ENCODE measurements around the gene TACC2.

DNA sequence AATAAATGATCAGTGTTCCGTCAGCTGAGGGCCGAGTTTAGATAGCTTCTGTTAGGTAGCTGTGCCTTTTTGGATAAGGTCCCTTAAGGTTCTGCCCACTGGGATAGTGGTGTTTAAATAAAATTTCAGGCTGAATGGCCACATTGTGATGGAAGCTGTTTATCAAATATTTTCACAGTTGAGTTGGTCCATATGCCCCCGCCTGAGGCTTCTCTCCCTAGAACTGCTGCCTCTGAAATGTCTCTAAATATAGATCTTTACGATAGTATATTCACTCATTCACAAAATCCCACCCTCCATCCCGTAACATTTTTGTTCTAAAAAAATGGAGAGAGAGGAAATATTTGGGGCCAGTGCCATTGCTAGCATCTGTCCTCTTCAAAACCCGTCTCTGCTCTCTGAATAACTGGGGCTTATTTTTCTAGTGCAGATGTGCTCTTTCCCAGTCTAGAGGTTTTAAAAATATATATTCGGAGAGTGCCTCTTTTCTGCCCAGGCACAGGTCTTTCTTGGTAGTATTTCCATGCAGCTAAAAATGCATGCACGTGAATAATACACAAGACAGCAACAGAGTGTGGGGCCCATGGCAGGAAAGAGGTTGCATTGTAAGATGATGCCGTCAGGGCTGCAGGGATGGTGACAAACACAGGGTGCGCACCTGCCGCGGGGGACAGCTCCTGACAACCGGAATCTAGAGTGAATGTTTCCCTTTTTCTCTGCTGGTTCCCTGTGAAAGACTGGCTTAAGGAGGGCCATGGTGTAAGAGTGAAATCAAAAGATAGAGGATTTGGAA, 176.7 kb downstream of the TACC2 start:
- TF ChIP-seq CTCF (IDR thresholded peaks at IDR 0.05 in 4 of 5, conservative IDR thresholded peaks at IDR 0.05 in 1 of 5) = no peak
- TF ChIP-seq POLR2A (IDR thresholded peaks at IDR 0.05) = no peak

Data from gastrocnemius medialis (tissue), 4 donors.